Forelimb muscle (tissue), 1 donor: ENCODE data around the gene SLC35B4. TPM values are rescaled to one million over a fixed set of nuclear protein-coding genes. Genes with fewer than 3 reads are reported as not detected.

Experiments
- polyA plus RNA-seq: library from polyadenylated mRNA; unstranded; fragments of 120-200 nt; gene quantifications from one replicate; pipeline ENCODE4 v1.2.1, GENCODE V29; 2013; ENCODE audit not compliant: insufficient read length

Gene SLC35B4
- polyA plus RNA-seq, 1 donor, result 9.1 TPM

Other genes with a start within 250 kb of the SLC35B4 start
- gene LRGUK, start 189.6 kb downstream of the SLC35B4 start, polyA plus RNA-seq, result 1.0 TPM
- gene AKR1B1, start 142.2 kb upstream of the SLC35B4 start, polyA plus RNA-seq, result 103 TPM
- 0.37 TPM for gene AKR1B10, start 210.6 kb upstream of the SLC35B4 start, polyA plus RNA-seq
- 0.42 TPM for gene AKR1B15, start 232.2 kb upstream of the SLC35B4 start, polyA plus RNA-seq